Kidney epithelial cell (primary cell): ENCODE data around the gene STARD13. TPM values are rescaled to one million over a fixed set of nuclear protein-coding genes. Genes with fewer than 3 reads are reported as not detected.
A peak's percentile ranks its signal among the peaks of the same experiment; 100 is the strongest.

Experiments used
- DNase-seq: peaks from one replicate; pipeline ENCODE4 v3.0.0-alpha.2; 2010; ENCODE audit warnings: low read depth
- H3K27me3 ChIP-seq: 2 replicates; pipeline ENCODE4 v1.6.0; 2011; ENCODE audit warnings: low read length; ENCODE audit not compliant: control insufficient read depth, insufficient read depth
- H3K36me3 ChIP-seq: 2 replicates; pipeline ENCODE4 v1.5.1; 2011; ENCODE audit warnings: low read length; ENCODE audit not compliant: control insufficient read depth, insufficient read depth
- H3K4me3 ChIP-seq: 2 replicates; pipeline ENCODE4 v1.5.1; 2011; ENCODE audit warnings: low read depth, mild to moderate bottlenecking, control low read depth, low read length
- total RNA-seq: library from RNA; depleted of rRNA; stranded (reverse); fragments of >200 nt; gene quantifications from 2 replicates; pipeline ENCODE4 v1.2.3, GENCODE V29; 2015
- TF ChIP-seq, protein P1 (sequence below): IDR thresholded peaks from 2 replicates; pipeline ENCODE4 v1.5.1; 2011; ENCODE audit warnings: mild to moderate bottlenecking, moderate library complexity, low read length, control low read depth, inconsistent platforms; ENCODE audit not compliant: insufficient read depth, poor library complexity, severe bottlenecking

STARD13 gene
- total RNA-seq, 1 donor from 2014 or later = 10.1 TPM

DNA sequence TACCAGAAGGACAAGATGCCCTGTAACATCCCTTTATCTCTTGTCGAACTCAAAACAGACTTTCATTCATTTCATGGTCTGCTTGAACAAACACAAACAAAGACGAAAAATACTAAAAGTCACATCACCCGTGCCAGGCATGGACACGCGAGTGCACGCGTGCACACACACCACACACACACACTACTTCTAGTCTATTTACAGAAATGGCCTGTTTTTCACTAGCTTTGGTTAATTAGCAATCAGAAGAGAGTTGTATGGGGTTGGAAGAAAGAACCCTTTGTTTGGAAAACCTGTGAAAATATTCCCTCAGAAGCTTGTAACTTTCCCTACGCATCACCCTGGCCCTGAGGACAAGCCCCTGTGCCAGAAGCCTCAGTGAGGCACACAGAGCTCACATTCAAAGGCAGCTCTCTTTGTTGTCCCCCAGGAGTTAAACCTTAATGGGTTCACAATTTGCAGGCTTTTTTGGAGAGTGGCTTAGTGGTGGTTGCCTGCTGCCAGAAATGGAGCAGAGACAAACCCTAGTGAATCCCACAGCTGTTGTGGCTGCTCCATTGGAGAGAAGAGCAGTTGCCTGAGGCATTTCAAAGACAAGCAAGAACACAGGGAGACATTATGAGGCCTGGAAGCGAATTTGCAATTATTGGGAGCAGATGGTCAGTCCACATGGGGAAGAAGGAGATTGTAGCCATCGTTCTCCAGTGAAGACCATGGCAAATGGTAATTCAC, 55.9 kb downstream of the STARD13 start:
- TF ChIP-seq, protein P1, sequence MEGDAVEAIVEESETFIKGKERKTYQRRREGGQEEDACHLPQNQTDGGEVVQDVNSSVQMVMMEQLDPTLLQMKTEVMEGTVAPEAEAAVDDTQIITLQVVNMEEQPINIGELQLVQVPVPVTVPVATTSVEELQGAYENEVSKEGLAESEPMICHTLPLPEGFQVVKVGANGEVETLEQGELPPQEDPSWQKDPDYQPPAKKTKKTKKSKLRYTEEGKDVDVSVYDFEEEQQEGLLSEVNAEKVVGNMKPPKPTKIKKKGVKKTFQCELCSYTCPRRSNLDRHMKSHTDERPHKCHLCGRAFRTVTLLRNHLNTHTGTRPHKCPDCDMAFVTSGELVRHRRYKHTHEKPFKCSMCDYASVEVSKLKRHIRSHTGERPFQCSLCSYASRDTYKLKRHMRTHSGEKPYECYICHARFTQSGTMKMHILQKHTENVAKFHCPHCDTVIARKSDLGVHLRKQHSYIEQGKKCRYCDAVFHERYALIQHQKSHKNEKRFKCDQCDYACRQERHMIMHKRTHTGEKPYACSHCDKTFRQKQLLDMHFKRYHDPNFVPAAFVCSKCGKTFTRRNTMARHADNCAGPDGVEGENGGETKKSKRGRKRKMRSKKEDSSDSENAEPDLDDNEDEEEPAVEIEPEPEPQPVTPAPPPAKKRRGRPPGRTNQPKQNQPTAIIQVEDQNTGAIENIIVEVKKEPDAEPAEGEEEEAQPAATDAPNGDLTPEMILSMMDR = no peak
- no peak for DNase-seq
- Histone ChIP-seq H3K36me3 (no peaks in the 10 kb centered on the region), H3K27me3 (no peaks in the 10 kb centered on the region), H3K4me3 (no peak overlapping the region)

DNA sequence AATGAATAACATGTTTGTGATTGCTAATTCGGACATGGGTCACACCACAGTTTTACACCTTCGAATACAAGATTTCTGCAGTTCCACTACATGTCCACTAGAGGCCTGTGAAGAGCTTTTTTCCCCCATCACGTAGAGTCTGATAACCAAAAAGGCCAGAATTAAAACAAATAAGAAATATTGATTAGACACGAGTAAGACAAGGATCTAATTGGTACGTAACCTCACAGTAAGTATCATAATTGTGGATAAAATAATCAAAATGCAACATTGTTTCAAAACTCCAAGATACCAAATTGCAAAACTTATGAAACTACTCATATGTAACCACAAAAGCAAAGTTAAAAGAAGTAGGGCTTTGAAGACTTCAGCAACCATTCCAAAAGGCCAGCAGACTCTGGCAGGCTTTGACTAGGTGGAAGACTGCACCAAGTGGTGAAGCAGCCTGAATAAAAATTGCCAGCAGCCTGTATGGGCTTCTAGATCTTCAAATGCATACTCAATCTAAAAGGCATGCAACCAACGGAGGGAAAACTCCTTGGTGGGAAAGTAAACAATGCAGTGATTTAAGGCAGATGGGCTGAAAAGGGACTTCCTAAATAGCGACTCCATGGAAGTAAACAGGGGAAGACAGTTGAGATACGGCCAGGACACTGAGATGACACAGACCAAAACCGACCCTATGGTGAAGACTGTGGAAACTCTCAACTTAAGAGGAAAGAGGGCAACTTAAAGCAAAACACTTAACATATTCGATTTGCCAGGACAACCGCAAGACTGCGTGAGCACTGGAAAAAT, 56.7 kb downstream of the STARD13 start:
- no peaks in the 10 kb centered on the region for H3K27me3 ChIP-seq
- H3K4me3 ChIP-seq = no peak overlapping the region
- DNase-seq = no peak
- H3K36me3 ChIP-seq = no peaks in the 10 kb centered on the region
- TF ChIP-seq, protein P1 = peak; percentile 96

DNA sequence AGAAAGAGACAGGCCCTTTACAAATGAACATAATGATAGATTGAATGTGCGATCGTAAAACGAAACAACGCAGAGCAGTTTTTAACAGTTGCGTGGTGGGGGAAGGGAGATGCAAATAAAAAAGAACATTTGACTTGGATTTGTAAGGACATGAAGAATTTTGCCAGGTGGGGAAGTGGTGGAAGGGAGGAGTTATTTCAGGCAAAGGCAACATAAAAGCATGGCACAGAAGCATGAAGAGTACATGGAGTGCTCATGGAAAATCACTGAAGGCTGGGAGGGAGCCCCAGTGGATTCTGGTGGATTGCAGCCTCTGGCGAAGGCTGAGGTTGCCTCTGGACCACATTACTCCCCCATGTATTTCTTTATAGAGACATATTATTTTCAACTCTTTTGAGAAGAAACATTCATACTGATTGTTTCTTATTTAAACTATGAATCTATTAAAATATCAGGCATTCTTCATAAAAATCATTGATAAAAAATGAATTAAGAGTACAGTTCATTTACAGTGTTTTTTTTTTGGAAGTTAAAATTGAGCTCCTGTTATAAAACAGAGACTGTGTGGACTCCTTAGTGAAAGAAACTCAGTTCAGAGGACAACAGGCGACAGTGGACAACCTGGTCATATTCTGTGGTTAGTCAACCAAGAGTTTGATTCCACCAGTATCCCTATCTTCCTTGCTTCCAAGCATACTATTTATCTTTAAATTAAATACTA, 57.5 kb downstream of the STARD13 start:
- no peak for DNase-seq
- TF ChIP-seq, protein P1 = no peak
- no peaks in the 10 kb centered on the region for H3K27me3 ChIP-seq
- no peak overlapping the region for H3K4me3 ChIP-seq
- no peaks in the 10 kb centered on the region for H3K36me3 ChIP-seq

DNA sequence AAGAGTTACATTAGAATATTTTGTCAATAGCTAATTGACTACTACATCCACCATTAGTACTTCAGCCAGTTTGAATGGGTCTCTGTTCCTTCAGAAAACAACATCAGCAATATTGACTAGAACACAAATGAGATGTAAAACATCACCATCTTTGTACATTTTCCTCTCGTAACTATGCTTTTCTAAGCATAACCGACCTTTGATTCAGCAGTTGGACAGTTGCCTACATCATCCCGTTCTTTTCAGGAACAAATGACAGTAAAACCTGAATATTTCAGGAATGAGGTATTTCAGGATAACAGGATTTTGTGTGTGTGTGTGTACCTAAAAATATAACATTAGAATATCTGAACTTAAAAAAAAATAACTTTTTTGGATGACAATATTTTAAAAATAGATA, 60.9 kb downstream of the STARD13 start:
- DNase-seq = no peak
- Histone ChIP-seq H3K4me3 (no peak overlapping the region), H3K27me3 (no peaks in the 10 kb centered on the region), H3K36me3 (no peaks in the 10 kb centered on the region)
- TF ChIP-seq, protein P1 = no peak

DNA sequence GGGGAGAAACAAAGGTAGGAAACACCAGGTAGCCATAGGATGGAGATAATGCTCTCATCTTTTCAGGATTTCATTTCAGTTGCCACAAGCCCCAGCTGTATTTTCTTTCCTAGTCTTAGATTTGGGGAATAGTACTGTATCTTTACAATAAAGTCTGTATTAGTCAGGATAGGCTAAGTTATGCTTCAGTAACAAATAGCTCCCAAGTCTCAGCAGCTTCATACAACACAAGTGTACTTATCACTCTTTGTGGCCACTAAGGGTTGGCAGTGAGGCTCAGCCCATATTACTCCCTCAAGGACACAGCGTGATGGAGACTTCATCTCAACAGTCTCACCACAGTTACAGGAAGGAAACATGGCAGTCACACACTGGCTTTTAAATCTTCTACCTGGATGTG, 61.4 kb downstream of the STARD13 start:
- Histone ChIP-seq H3K36me3 (no peaks in the 10 kb centered on the region), H3K27me3 (no peaks in the 10 kb centered on the region), H3K4me3 (no peak overlapping the region)
- no peak for DNase-seq
- TF ChIP-seq, protein P1 = no peak
